ENCODE data around the gene CALML5. TPM values are rescaled to one million over a fixed set of nuclear protein-coding genes. Genes with fewer than 3 reads are reported as not detected.

The CALML5 gene
- not detected in 2 replicates for total RNA-seq (2014; rRNA removed; shearing (Covaris generic))

- in situ Hi-C loops (cut with HindIII; ENCODE audit: low sequenced_read_pairs) = no loop called here
- no peak for DNase-seq (ENCODE audit: low spot score)
These were observed at the start of gene CALML5 for GRCh38 chr10:5499493-5500140. Gene CALML5 (minus strand): TSS chr10:5499570. CDS start chr10:5499438, 132 bp downstream.

DNA sequence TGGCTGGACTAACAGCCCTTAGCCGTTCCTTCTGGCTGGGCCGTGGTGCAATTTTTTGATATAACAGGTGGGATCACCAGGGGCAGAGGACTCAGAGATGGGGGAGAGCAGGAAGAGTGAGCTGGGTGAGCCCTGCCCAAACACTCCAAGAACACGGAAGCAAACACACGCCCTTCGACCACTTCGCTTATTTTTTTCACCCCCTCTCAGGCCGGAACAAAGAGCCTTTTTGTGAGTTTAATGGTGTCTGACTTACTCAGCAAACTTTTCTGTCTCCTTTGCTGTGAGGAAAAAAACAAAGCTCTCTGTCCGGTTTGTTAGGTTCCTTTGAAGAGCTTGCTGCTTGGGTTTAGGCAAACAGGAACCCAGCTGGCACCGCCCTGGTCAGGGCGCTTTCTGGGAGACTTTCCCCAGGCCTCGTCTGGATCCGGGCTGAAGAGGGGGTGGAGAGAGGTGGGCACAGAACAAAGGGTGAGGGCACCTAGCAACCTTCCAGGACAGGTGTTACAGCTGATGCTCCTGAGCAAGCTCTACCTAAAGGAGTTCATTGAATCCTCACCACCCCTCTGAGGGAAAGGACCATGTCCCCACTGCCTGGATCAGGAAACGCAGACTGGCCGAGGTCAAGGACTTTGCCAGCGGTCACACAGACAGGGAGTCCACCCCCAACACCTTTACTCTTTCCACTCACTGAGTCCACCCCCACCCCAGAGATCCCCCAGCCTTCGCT lies 48.7 kb upstream of the CALML5 start:
- in situ Hi-C loops (cut with HindIII; ENCODE audit: low sequenced_read_pairs) = no loop called here
- DNase-seq (ENCODE audit: low spot score) = no peak

- in situ Hi-C loops (cut with HindIII; ENCODE audit: low sequenced_read_pairs) = no loop called here
- DNase-seq (ENCODE audit: low spot score) = no peak
These were observed 48.2 kb upstream of the CALML5 start for GRCh38 chr10:5547681-5547930.

GRCh38 chr10:5546891-5547680 lies 47.7 kb upstream of the CALML5 start:
- no peak for DNase-seq (ENCODE audit: low spot score)
- in situ Hi-C loops (cut with HindIII; ENCODE audit: low sequenced_read_pairs) = no loop called here

DNA sequence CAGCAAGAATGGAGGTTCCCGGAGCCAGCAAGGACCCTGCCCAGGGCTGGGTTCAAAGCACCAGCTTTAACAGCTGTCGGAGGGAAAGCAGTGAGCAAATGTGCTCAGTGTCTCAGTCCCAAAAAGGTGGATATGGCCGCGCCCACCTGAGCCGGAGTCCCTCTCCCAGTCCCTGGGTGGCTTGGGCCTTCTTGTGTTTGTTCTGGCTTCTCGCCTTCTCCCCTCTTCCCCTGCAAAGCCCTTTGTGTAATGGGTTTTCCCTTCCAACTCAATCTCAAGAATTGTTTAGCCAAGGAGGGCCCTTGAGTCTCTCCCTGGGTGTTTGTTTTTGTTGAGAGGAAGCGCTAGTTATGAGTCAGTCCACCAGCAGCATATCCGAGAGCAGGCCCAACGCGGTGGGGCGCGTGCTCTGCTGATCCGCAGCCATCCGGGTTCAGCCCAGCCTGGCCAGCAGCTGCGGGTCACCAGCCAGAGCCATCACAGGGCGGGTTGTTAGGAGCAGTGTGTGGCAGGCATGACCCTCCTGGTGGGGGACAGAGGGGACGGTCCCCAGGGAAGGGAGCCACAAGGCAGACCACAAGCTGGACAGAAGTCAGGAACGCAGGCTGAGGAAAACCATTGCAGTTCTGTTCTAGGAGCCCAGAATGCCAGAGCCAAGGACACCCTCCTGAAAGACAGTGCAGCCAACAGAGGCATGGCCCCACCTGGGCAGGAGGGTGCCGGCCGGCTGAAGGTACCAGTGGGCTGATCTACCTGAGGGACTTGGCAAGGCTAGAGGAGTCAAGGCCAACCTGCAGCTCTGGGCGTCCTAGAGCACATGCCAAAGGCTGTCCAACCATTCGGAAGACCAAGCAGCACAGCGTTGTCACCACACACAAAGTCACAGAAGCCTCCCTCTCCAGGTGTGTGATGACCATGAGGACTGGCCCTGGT lies 46.7 kb upstream of the CALML5 start:
- in situ Hi-C loops (cut with HindIII; ENCODE audit: low sequenced_read_pairs) = no loop called here
- DNase-seq (ENCODE audit: low spot score) = no peak

GRCh38 chr10:5545426-5545777 lies 46.0 kb upstream of the CALML5 start:
- in situ Hi-C loops (cut with HindIII; ENCODE audit: low sequenced_read_pairs) = no loop called here
- no peak for DNase-seq (ENCODE audit: low spot score)

GRCh38 chr10:5545011-5545410 lies 45.6 kb upstream of the CALML5 start:
- DNase-seq (ENCODE audit: low spot score) = no peak
- in situ Hi-C loops (cut with HindIII; ENCODE audit: low sequenced_read_pairs) = no loop called here

DNA sequence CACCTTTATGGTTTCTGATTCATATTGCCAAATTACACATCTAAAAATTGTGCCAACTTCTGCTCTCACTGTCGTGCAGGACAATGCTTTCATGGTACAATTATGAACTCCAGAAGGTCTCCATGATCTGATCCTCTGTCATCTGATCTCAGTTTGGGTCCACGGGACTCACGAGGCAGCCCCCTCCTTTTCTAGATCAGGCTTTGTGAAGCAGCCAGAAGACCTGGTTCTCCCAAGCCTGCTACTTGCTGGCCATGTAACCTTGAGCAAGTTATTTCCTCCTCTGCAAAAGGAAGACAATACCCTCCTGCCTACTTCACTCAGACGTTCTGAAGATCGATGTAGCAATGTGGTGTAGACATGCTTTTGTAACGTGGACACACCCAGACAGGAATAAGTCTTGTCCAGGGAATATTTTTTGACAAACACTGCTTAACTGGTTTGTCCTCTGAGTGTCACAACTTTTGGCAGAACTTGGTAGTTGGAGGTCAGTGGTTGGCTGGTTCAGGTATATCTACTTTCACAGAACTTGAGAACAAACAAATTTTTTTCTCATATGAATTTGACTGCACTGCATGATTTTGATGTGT lies 44.9 kb upstream of the CALML5 start:
- in situ Hi-C loops (cut with HindIII; ENCODE audit: low sequenced_read_pairs) = no loop called here
- no peak for DNase-seq (ENCODE audit: low spot score)

GRCh38 chr10:5543623-5544022 lies 44.3 kb upstream of the CALML5 start:
- DNase-seq (ENCODE audit: low spot score) = no peak
- in situ Hi-C loops (cut with HindIII; ENCODE audit: low sequenced_read_pairs) = no loop called here

GRCh38 chr10:5542100-5542499 lies 42.7 kb upstream of the CALML5 start:
- in situ Hi-C loops (cut with HindIII; ENCODE audit: low sequenced_read_pairs) = no loop called here
- no peak for DNase-seq (ENCODE audit: low spot score)

- no peak for DNase-seq (ENCODE audit: low spot score)
- in situ Hi-C loops (cut with HindIII; ENCODE audit: low sequenced_read_pairs) = no loop called here
These were observed 41.5 kb upstream of the CALML5 start for GRCh38 chr10:5540891-5541290.

DNA sequence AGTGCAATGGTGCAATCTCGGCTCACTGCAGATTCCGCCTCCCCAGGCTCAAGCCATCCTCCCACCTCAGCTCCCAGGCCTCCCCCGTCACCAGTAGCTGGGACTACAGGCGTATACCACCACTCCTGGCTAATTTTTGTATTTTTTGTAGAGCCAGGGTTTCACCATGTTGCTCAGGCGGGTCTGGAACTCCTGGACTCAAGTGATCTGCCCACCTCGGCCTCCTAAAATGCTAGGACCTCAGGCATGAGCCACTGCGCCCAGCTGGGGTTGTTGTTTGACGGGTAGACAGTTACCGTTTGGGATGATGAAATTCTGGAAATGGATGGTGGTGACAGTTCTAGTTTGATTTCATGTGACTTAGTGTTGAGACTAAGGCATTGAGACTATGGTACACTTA lies 40.7 kb upstream of the CALML5 start:
- in situ Hi-C loops (cut with HindIII; ENCODE audit: low sequenced_read_pairs) = no loop called here
- no peak for DNase-seq (ENCODE audit: low spot score)

- in situ Hi-C loops (cut with HindIII; ENCODE audit: low sequenced_read_pairs) = no loop called here
- DNase-seq (ENCODE audit: low spot score) = no peak
These were observed 39.7 kb upstream of the CALML5 start for GRCh38 chr10:5538892-5539651.

GRCh38 chr10:5538446-5538845 lies 39.1 kb upstream of the CALML5 start:
- no peak for DNase-seq (ENCODE audit: low spot score)
- in situ Hi-C loops (cut with HindIII; ENCODE audit: low sequenced_read_pairs) = no loop called here

- no peak for DNase-seq (ENCODE audit: low spot score)
- in situ Hi-C loops (cut with HindIII; ENCODE audit: low sequenced_read_pairs) = no loop called here
These were observed 38.3 kb upstream of the CALML5 start for GRCh38 chr10:5537684-5538083.

- no peak for DNase-seq (ENCODE audit: low spot score)
- in situ Hi-C loops (cut with HindIII; ENCODE audit: low sequenced_read_pairs) = no loop called here
These were observed 37.2 kb upstream of the CALML5 start for GRCh38 chr10:5536486-5537081.

GRCh38 chr10:5534880-5535856 lies 35.8 kb upstream of the CALML5 start:
- DNase-seq (ENCODE audit: low spot score) = no peak
- in situ Hi-C loops (cut with HindIII; ENCODE audit: low sequenced_read_pairs) = no loop called here
